Fibroblast of skin of back (primary cell): ENCODE measurements around the gene TRAF7.

Source experiments
- DNase-seq: peaks from one replicate; pipeline ENCODE4 v3.0.0-alpha.2; 2013

The TRAF7 gene

DNA sequence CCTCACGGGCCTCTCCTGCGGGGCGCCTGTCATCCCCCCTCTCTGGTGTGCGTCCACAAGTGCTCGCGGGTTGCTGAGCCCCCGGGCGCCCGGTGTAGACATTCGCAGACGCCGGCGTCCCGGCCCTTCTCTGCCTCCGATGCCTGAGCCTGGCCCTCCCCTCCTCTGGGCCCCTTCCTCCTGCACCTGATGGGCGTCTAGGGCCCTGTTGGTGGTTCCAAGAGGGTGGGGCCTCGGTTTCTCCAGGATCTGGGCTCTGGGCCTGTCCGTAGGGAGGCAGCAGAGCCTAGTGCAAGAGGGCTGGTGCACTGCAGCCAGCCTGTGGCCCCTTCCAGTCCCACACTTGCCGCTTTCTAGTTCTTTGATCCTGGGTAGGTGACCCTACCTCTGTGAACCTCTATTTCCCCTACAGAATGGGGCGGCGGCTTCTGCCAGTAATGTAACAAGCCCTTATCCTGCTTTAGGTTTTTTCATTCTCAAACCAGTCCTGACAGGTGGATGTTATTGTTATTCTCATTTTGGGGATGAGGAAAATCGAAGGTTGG lies 68.4 kb downstream of the TRAF7 start:
- peak; percentile 46 for DNase-seq

- DNase-seq = no peak
Measured at GRCh38 chr16:2226245-2226793, 70.7 kb downstream of the TRAF7 start.

- DNase-seq = no peak
Measured at GRCh38 chr16:2226918-2227317, 71.3 kb downstream of the TRAF7 start.
